Lower leg skin (tissue), 3 donors: ENCODE data around the gene LGMN.
"Not testable (repeated sequence)": the region's sequence is repeated elsewhere in the genome, so short reads cannot be mapped to it uniquely, and the experiment has no call there.

Experiments
- CTCF ChIP-seq, 3 donors: fragments of 450-650 bp; IDR thresholded peaks; one replicate each; pipeline ENCODE4 v1.5.1; 2016; ENCODE audit warnings: antibody characterized with exemption in 3 of 3, mild to moderate bottlenecking in 3 of 3, moderate library complexity in 2 of 3
- POLR2A ChIP-seq, 2 donors: fragments of 450-650 bp; IDR thresholded peaks; one replicate each; pipeline ENCODE4 v1.6.1; 2016 to 2017; ENCODE audit warnings: antibody characterized with exemption in 2 of 2, mild to moderate bottlenecking in 1 of 2, moderate library complexity in 1 of 2

GRCh38 chr14:92775292-92775691 lies 26.9 kb upstream of the LGMN start:
- TF ChIP-seq CTCF, POLR2A (IDR thresholded peaks at IDR 0.05): not testable (repeated sequence)
